ENCODE data around the gene FRYL.
"Not testable (repeated sequence)": the region's sequence is repeated elsewhere in the genome, so short reads cannot be mapped to it uniquely, and the experiment has no call there.

The FRYL gene

GRCh38 chr4:48752726-48753125 lies 27.4 kb downstream of the FRYL start:
- in situ Hi-C loops (cut with HindIII; ENCODE audit: low sequenced_read_pairs), result no loop called here
- DNase-seq (ENCODE audit: low read depth), result no peak
- TF ChIP-seq CTCF (IDR thresholded peaks at IDR 0.05; ENCODE audit: low read depth, low read length, missing control alignments), result no peak
- no peak overlapping the region for H3K4me3 ChIP-seq (ENCODE audit: low read depth, low read length)

GRCh38 chr4:48752246-48752645 lies 27.8 kb downstream of the FRYL start:
- no peak overlapping the region for H3K4me3 ChIP-seq (ENCODE audit: low read depth, low read length)
- in situ Hi-C loops (cut with HindIII; ENCODE audit: low sequenced_read_pairs), result no loop called here
- TF ChIP-seq CTCF (IDR thresholded peaks at IDR 0.05; ENCODE audit: low read depth, low read length, missing control alignments), result no peak
- DNase-seq (ENCODE audit: low read depth), result no peak

- no peak for TF ChIP-seq CTCF (IDR thresholded peaks at IDR 0.05; ENCODE audit: low read depth, low read length, missing control alignments)
- in situ Hi-C loops (cut with HindIII; ENCODE audit: low sequenced_read_pairs), result no loop called here
- DNase-seq (ENCODE audit: low read depth), result no peak
- no peak overlapping the region for H3K4me3 ChIP-seq (ENCODE audit: low read depth, low read length)
These were observed 31.0 kb downstream of the FRYL start for GRCh38 chr4:48748949-48749596.

- in situ Hi-C loops (cut with HindIII; ENCODE audit: low sequenced_read_pairs), result no loop called here
- no peak for TF ChIP-seq CTCF (IDR thresholded peaks at IDR 0.05; ENCODE audit: low read depth, low read length, missing control alignments)
- no peak overlapping the region for H3K4me3 ChIP-seq (ENCODE audit: low read depth, low read length)
- DNase-seq (ENCODE audit: low read depth), result no peak
These were observed 33.3 kb downstream of the FRYL start for GRCh38 chr4:48746608-48747362.

- in situ Hi-C loops (cut with HindIII; ENCODE audit: low sequenced_read_pairs); H3K4me3 ChIP-seq (ENCODE audit: low read depth, low read length); DNase-seq (ENCODE audit: low read depth): not testable (repeated sequence)
These were observed 34.9 kb downstream of the FRYL start for GRCh38 chr4:48745223-48745622.

- H3K4me3 ChIP-seq (ENCODE audit: low read depth, low read length), result no peak overlapping the region
- TF ChIP-seq CTCF (IDR thresholded peaks at IDR 0.05; ENCODE audit: low read depth, low read length, missing control alignments), result no peak
- in situ Hi-C loops (cut with HindIII; ENCODE audit: low sequenced_read_pairs), result no loop called here
- DNase-seq (ENCODE audit: low read depth), result no peak
These were observed 37.7 kb downstream of the FRYL start for GRCh38 chr4:48742412-48742811.

- no peak for TF ChIP-seq CTCF (IDR thresholded peaks at IDR 0.05; ENCODE audit: low read depth, low read length, missing control alignments)
- DNase-seq (ENCODE audit: low read depth), result no peak
- H3K4me3 ChIP-seq (ENCODE audit: low read depth, low read length), result no peak overlapping the region
- in situ Hi-C loops (cut with HindIII; ENCODE audit: low sequenced_read_pairs), result loop anchor here (5.0 kb wide), 1 partner anchor 58 kb away; no protein-coding TSS in a partner anchor
These were observed 40.5 kb downstream of the FRYL start for GRCh38 chr4:48739560-48740019.

Data from astrocyte of the cerebellum (primary cell).